ENCODE measurements around the gene ZNF501.
A peak's percentile ranks its signal among the peaks of the same experiment; 100 is the strongest.

- TF ChIP-seq CTCF (IDR thresholded peaks at IDR 0.05), result peak; percentile 60
- TF ChIP-seq ZFX (IDR thresholded peaks at IDR 0.05; ENCODE audit: borderline replicate concordance), result no peak
These were observed 16.9 kb upstream of the ZNF501 start, which contains the start of gene ZNF502 for GRCh38 chr3:44712455-44713075.
